Hepatocyte (in vitro differentiated cells): Measurements from ENCODE around the gene PLBD1.

Source experiments
- EZH2 ChIP-seq: fragments of 200-600 bp; sonication (generic); IDR thresholded peaks from 2 replicates; pipeline ENCODE4 v1.6.1; 2016; ENCODE audit warnings: antibody characterized with exemption, mild to moderate bottlenecking, borderline replicate concordance
- EZH2phosphoT487 ChIP-seq: fragments of 200-600 bp; sonication (generic); IDR thresholded peaks from one replicate; pipeline ENCODE4 v1.6.1; 2018; ENCODE audit warnings: antibody characterized with exemption, mild to moderate bottlenecking, low read depth, moderate library complexity; ENCODE audit not compliant: unreplicated experiment, severe bottlenecking
- TF ChIP-seq, protein P1 (sequence below): fragments of 200-600 bp; sonication (generic); IDR thresholded peaks from 2 replicates; pipeline ENCODE4 v1.5.1; 2016; ENCODE audit warnings: antibody characterized with exemption, mild to moderate bottlenecking; ENCODE audit not compliant: poor library complexity

- TF ChIP-seq EZH2 (no peak), EZH2phosphoT487 (no peak)
- TF ChIP-seq, protein P1, sequence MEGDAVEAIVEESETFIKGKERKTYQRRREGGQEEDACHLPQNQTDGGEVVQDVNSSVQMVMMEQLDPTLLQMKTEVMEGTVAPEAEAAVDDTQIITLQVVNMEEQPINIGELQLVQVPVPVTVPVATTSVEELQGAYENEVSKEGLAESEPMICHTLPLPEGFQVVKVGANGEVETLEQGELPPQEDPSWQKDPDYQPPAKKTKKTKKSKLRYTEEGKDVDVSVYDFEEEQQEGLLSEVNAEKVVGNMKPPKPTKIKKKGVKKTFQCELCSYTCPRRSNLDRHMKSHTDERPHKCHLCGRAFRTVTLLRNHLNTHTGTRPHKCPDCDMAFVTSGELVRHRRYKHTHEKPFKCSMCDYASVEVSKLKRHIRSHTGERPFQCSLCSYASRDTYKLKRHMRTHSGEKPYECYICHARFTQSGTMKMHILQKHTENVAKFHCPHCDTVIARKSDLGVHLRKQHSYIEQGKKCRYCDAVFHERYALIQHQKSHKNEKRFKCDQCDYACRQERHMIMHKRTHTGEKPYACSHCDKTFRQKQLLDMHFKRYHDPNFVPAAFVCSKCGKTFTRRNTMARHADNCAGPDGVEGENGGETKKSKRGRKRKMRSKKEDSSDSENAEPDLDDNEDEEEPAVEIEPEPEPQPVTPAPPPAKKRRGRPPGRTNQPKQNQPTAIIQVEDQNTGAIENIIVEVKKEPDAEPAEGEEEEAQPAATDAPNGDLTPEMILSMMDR: no peak
These were observed 11.0 kb upstream of the PLBD1 start for GRCh38 chr12:14578646-14579045.
